Effector memory CD8-positive, alpha-beta T cell (primary cell): Measurements from ENCODE around the gene LIPI.
"Not testable (repeated sequence)": the region's sequence is repeated elsewhere in the genome, so short reads cannot be mapped to it uniquely, and the experiment has no call there.

Experiments
- ATAC-seq: fragments of 150-1000 bp; cut with Tn5 transposase; replicated peaks from 2 replicates; pipeline ENCODE4 v1.10.0; 2021; ENCODE audit warnings: mild to moderate bottlenecking, moderate library complexity
- DNase-seq, 3 experiments: peaks; one replicate each; pipeline ENCODE4 v3.0.0; 2021
- H3K27ac Mint-ChIP-seq, 2 donors: one replicate each; pipeline ENCODE4 v1.8.0; 2022; ENCODE audit warnings: mild to moderate bottlenecking in 2 of 2, mixed read lengths in 2 of 2, moderate library complexity in 2 of 2
- H3K27me3 Mint-ChIP-seq, 2 donors: one replicate each; pipeline ENCODE4 v1.8.0; 2022; ENCODE audit warnings: mixed read lengths in 2 of 2
- H3K36me3 Mint-ChIP-seq: one replicate; pipeline ENCODE4 v1.8.0; 2022; ENCODE audit warnings: mild to moderate bottlenecking, moderate library complexity, mixed read lengths; ENCODE audit not compliant: insufficient read depth
- H3K4me1 Mint-ChIP-seq, 2 donors: one replicate each; pipeline ENCODE4 v1.8.0; 2022; ENCODE audit warnings: low read depth in 2 of 2, mixed read lengths in 2 of 2
- H3K4me3 Mint-ChIP-seq, 2 donors: one replicate each; pipeline ENCODE4 v1.8.0; 2022; ENCODE audit warnings: mild to moderate bottlenecking in 2 of 2, mixed read lengths in 2 of 2, moderate library complexity in 2 of 2
- H3K9me3 Mint-ChIP-seq, 2 donors: one replicate each; pipeline ENCODE4 v1.8.0; 2022; ENCODE audit warnings: mixed read lengths in 2 of 2

LIPI gene

GRCh38 chr21:14062684-14063083 is 148.1 kb downstream of the LIPI start:
- not testable (repeated sequence) for H3K36me3 Mint-ChIP-seq, H3K9me3 Mint-ChIP-seq, ATAC-seq, H3K4me1 Mint-ChIP-seq, H3K27me3 Mint-ChIP-seq, H3K27ac Mint-ChIP-seq, H3K4me3 Mint-ChIP-seq, DNase-seq

- H3K27ac Mint-ChIP-seq, DNase-seq, H3K9me3 Mint-ChIP-seq, H3K4me3 Mint-ChIP-seq, H3K4me1 Mint-ChIP-seq, ATAC-seq, H3K36me3 Mint-ChIP-seq, H3K27me3 Mint-ChIP-seq: not testable (repeated sequence)
Observed at GRCh38 chr21:14061820-14062219, 148.9 kb downstream of the LIPI start.

DNA sequence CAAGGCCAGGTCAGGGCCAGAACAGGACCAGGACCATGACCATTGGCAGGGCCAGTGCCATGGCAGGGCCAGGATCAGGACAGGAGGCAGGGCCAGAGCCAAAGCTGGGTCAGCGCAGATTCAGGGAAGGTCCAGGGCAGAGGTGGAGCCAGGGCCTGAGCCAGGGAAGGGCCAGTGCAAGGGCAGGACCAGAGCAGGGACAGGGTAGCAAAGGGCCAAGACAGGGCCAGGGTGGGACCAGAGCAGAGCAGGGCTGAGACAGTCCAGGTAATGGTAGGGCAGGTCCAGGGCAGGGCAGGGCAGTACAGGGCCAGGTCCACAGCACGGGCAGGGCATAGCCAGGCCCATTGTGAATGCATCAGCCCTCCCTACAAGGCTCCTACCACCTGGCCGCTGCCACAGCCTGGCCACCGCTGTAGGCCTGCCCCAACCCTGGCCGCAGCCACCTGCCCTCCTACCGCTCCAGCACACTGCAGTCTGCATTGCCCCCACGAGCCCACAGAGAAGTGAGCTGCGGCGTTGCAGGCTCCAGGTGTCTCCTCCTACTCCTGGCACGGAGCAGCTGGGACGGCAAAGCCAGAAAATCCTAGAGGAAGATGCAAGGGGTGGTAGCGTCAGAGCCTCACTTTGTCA is 151.6 kb downstream of the LIPI start:
- not testable (repeated sequence) for ATAC-seq, H3K4me1 Mint-ChIP-seq, H3K4me3 Mint-ChIP-seq, H3K36me3 Mint-ChIP-seq, DNase-seq, H3K27me3 Mint-ChIP-seq, H3K9me3 Mint-ChIP-seq
- peak overlapping the region in 1 of 2 donors; percentile 54 for H3K27ac Mint-ChIP-seq
